Osteocyte (in vitro differentiated cells): Measurements from ENCODE around the gene LKAAEAR1. TPM values are rescaled to one million over a fixed set of nuclear protein-coding genes. Genes with fewer than 3 reads are reported as not detected.

ENCODE experiments used
- DNase-seq: peaks from one replicate; pipeline ENCODE4 v3.0.0; 2021; ENCODE audit warnings: mixed read lengths; ENCODE audit not compliant: unreplicated experiment; ENCODE audit errors: extremely low spot score
- H3K27ac Mint-ChIP-seq: one replicate; pipeline ENCODE4 v1.8.0; 2021; ENCODE audit warnings: mild to moderate bottlenecking, mixed read lengths; ENCODE audit not compliant: unreplicated experiment
- H3K27me3 Mint-ChIP-seq: one replicate; pipeline ENCODE4 v1.8.0; 2021; ENCODE audit warnings: mixed read lengths; ENCODE audit not compliant: unreplicated experiment
- H3K36me3 Mint-ChIP-seq: one replicate; pipeline ENCODE4 v1.8.0; 2021; ENCODE audit warnings: mixed read lengths; ENCODE audit not compliant: unreplicated experiment
- H3K4me1 Mint-ChIP-seq: one replicate; pipeline ENCODE4 v1.8.0; 2021; ENCODE audit warnings: mixed read lengths; ENCODE audit not compliant: unreplicated experiment
- H3K4me3 Mint-ChIP-seq: one replicate; pipeline ENCODE4 v1.8.0; 2021; ENCODE audit warnings: mild to moderate bottlenecking, moderate library complexity, mixed read lengths; ENCODE audit not compliant: unreplicated experiment
- H3K9me3 Mint-ChIP-seq: one replicate; pipeline ENCODE4 v1.8.0; 2021; ENCODE audit warnings: mixed read lengths; ENCODE audit not compliant: unreplicated experiment
- CTCF ChIP-seq: fragments of 200-600 bp; sonication (generic); IDR thresholded peaks from 2 replicates; pipeline ENCODE4 v1.5.0; 2021; ENCODE audit warnings: antibody characterized with exemption, mild to moderate bottlenecking, moderate library complexity
- total RNA-seq: library from RNA; stranded (reverse); gene quantifications from 2 replicates; pipeline ENCODE4 v1.2.1, GENCODE V29; 2021

The LKAAEAR1 gene
- total RNA-seq, 1 donor from 2014 or later, result not detected

- DNase-seq, result no peak
- Mint-ChIP-seq H3K36me3 (no peaks in the 10 kb centered on the region), H3K27me3 (peaks cover 10% of the 10 kb centered on the region), H3K9me3 (no peaks in the 10 kb centered on the region), H3K27ac (no peak overlapping the region), H3K4me1 (no peaks in the 10 kb centered on the region), H3K4me3 (no peak overlapping the region)
- no peak for TF ChIP-seq CTCF
Measured at GRCh38 chr20:64108731-64109681, 24.8 kb upstream of the LKAAEAR1 start.

- no peak overlapping the region for H3K27ac Mint-ChIP-seq
- no peak for TF ChIP-seq CTCF
- H3K4me3 Mint-ChIP-seq, result no peak overlapping the region
- DNase-seq, result no peak
- H3K27me3 Mint-ChIP-seq, result peaks cover 20% of the 10 kb centered on the region
- H3K36me3 Mint-ChIP-seq, result no peaks in the 10 kb centered on the region
- H3K4me1 Mint-ChIP-seq, result no peaks in the 10 kb centered on the region
- H3K9me3 Mint-ChIP-seq, result no peaks in the 10 kb centered on the region
Measured at GRCh38 chr20:64107736-64108457, 23.7 kb upstream of the LKAAEAR1 start.

GRCh38 chr20:64106981-64107735 is 23.0 kb upstream of the LKAAEAR1 start, which contains the start of gene NPBWR2:
TSS of gene NPBWR2 (minus strand) at chr20:64107565. CDS start at chr20:64106831, 734 bp downstream.
- Mint-ChIP-seq H3K4me1 (peaks cover 2% of the 10 kb centered on the region), H3K27ac (no peak within 1 kb of the TSS), H3K27me3 (peaks cover 23% of the 10 kb centered on the region), H3K9me3 (no peaks in the 10 kb centered on the region), H3K4me3 (no peak within 1 kb of the TSS), H3K36me3 (no peaks in the 10 kb centered on the region)
- DNase-seq, result no peak
- TF ChIP-seq CTCF, result no peak

- no peaks in the 10 kb centered on the region for H3K36me3 Mint-ChIP-seq
- H3K27me3 Mint-ChIP-seq, result peaks cover 25% of the 10 kb centered on the region
- no peak for TF ChIP-seq CTCF
- H3K9me3 Mint-ChIP-seq, result no peaks in the 10 kb centered on the region
- no peak overlapping the region for H3K27ac Mint-ChIP-seq
- H3K4me3 Mint-ChIP-seq, result no peak overlapping the region
- peaks cover 3% of the 10 kb centered on the region for H3K4me1 Mint-ChIP-seq
- no peak for DNase-seq
Measured at GRCh38 chr20:64106435-64106961, 22.3 kb upstream of the LKAAEAR1 start.
